ENCODE data around the gene MCTP2.

DNA sequence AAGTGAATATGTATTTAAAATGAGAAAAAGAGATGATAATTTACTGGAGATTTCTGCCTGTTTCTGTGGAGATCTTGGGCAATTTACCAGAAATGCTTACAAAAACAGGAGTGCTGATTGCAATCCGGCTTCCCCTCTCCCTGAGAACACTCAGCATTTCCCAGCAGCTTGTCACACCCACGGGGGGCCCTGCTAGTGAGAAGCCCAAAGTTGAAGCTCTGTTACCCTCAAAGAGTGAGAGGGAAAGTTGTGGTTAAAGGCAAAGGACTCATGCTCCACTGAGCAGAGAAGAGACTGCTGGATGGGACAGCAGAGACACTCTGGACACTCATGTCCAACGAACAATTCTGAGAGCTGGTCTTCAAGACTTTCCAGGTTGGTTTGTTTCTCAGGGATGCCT lies 2.9 kb downstream of the MCTP2 start:
- no peak for TF ChIP-seq TAF1 (IDR thresholded peaks at IDR 0.05; ENCODE audit: borderline replicate concordance, low read depth, low read length)
- TF ChIP-seq POLR2AphosphoS5 (IDR thresholded peaks at IDR 0.05; ENCODE audit: low read depth, low read length) = no peak
- TF ChIP-seq POLR2A (IDR thresholded peaks at IDR 0.05; ENCODE audit: low read depth, low read length) = no peak

Data from GM12892 (cell line).